HEK293 (cell line): ENCODE results near the gene CCDC141.

Experiments used
- CTCF ChIP-seq: fragments of 450-650 bp; formaldehyde crosslinking; IDR thresholded peaks from 2 replicates; pipeline ENCODE4 v1.5.1; 2016; ENCODE audit warnings: missing biosample characterization, missing genetic modification characterization
- KLF8 ChIP-seq: fragments of 450-650 bp; formaldehyde crosslinking; IDR thresholded peaks from 2 replicates; pipeline ENCODE4 v1.5.1; 2016; ENCODE audit warnings: missing biosample characterization, missing genetic modification characterization
- PBX3 ChIP-seq: sonication (generic); formaldehyde crosslinking; IDR thresholded peaks from 2 replicates; pipeline ENCODE4 v1.8.1; 2022; ENCODE audit warnings: mild to moderate bottlenecking, moderate library complexity, missing genetic modification reagents
- YY1 ChIP-seq: fragments of 450-650 bp; formaldehyde crosslinking; IDR thresholded peaks from 2 replicates; pipeline ENCODE4 v1.5.1; 2018; ENCODE audit warnings: missing biosample characterization, missing genetic modification characterization
- ZNF704 ChIP-seq: fragments of 450-650 bp; formaldehyde crosslinking; IDR thresholded peaks from 2 replicates; pipeline ENCODE4 v1.5.1; 2016; ENCODE audit warnings: missing biosample characterization, missing genetic modification characterization

GRCh38 chr2:178923546-178923945 is 126.4 kb downstream of the CCDC141 start:
- no peak for TF ChIP-seq YY1 (tag by site-specific recombination)
- TF ChIP-seq ZNF704: no peak
- TF ChIP-seq CTCF (tag by site-specific recombination): no peak
- TF ChIP-seq PBX3 (CRISPR knock-in tag): no peak
- TF ChIP-seq KLF8 (tag by site-specific recombination): no peak
